H9 (cell line): ENCODE results near the gene HOXA4. TPM values are rescaled to one million over a fixed set of nuclear protein-coding genes. Genes with fewer than 3 reads are reported as not detected.

Source experiments
- DNase-seq: peaks from one replicate; pipeline ENCODE4 v3.0.0-alpha.2; 2017
- H2AFZ ChIP-seq: one replicate; pipeline ENCODE4 v1.6.1; 2013; ENCODE audit warnings: mild to moderate bottlenecking, low read length, control low read depth, moderate library complexity
- H2AK5ac ChIP-seq: 2 replicates; pipeline ENCODE4 v1.6.1; 2013; ENCODE audit warnings: low read length, control low read depth, mixed read lengths; ENCODE audit not compliant: insufficient read length
- H2BK120ac ChIP-seq: one replicate; pipeline ENCODE4 v1.6.1; 2013; ENCODE audit warnings: low read depth, mild to moderate bottlenecking, low read length, control low read depth, inconsistent platforms; ENCODE audit not compliant: poor library complexity, severe bottlenecking
- H2BK12ac ChIP-seq: 2 replicates; pipeline ENCODE4 v1.6.1; 2013; ENCODE audit warnings: low read length, control low read depth, mixed read lengths, low read depth; ENCODE audit not compliant: insufficient read length
- H2BK15ac ChIP-seq: 2 replicates; pipeline ENCODE4 v1.6.1; 2013; ENCODE audit warnings: low read depth, low read length, control low read depth
- H2BK20ac ChIP-seq: one replicate; pipeline ENCODE4 v1.6.1; 2013; ENCODE audit warnings: low read depth, mild to moderate bottlenecking, low read length, control low read depth, inconsistent platforms; ENCODE audit not compliant: poor library complexity, severe bottlenecking
- H2BK5ac ChIP-seq: 2 replicates; pipeline ENCODE4 v1.6.1; 2013; ENCODE audit warnings: low read length, control low read depth, mixed read lengths; ENCODE audit not compliant: insufficient read length
- H3K14ac ChIP-seq: 2 replicates; pipeline ENCODE4 v1.6.1; 2013; ENCODE audit warnings: low read length, control low read depth; ENCODE audit not compliant: insufficient read depth
- H3K18ac ChIP-seq: 2 replicates; pipeline ENCODE4 v1.6.1; 2013; ENCODE audit warnings: low read depth, mild to moderate bottlenecking, mixed read lengths, low read length, control low read depth; ENCODE audit not compliant: insufficient read length
- H3K23ac ChIP-seq: 2 replicates; pipeline ENCODE4 v1.6.1; 2013; ENCODE audit warnings: low read length, control low read depth, mixed read lengths, low read depth; ENCODE audit not compliant: insufficient read length
- H3K23me2 ChIP-seq: 2 replicates; pipeline ENCODE4 v1.6.1; 2013; ENCODE audit warnings: low read depth, mild to moderate bottlenecking, mixed read lengths, low read length, control low read depth; ENCODE audit not compliant: insufficient read length, poor library complexity, severe bottlenecking
- H3K27ac ChIP-seq: 2 replicates; pipeline ENCODE4 v1.5.1; 2013; ENCODE audit warnings: low read length, control low read depth, mixed read lengths, low read depth; ENCODE audit not compliant: insufficient read length
- H3K27me3 ChIP-seq: 2 replicates; pipeline ENCODE4 v1.6.1; 2013; ENCODE audit warnings: low read length, control low read depth, inconsistent platforms; ENCODE audit not compliant: insufficient read depth
- H3K4ac ChIP-seq: 2 replicates; pipeline ENCODE4 v1.6.1; 2013; ENCODE audit warnings: low read depth, mild to moderate bottlenecking, control low read depth, inconsistent platforms, low read length, moderate library complexity
- H3K4me1 ChIP-seq: 2 replicates; pipeline ENCODE4 v1.6.1; 2013; ENCODE audit warnings: low read length, control low read depth, inconsistent platforms; ENCODE audit not compliant: insufficient read depth
- H3K4me2 ChIP-seq: 2 replicates; pipeline ENCODE4 v1.6.1; 2013; ENCODE audit warnings: low read length, control low read depth, mixed read lengths; ENCODE audit not compliant: insufficient read length, insufficient read depth
- H3K56ac ChIP-seq: 2 replicates; pipeline ENCODE4 v1.6.1; 2013; ENCODE audit warnings: low read depth, mild to moderate bottlenecking, mixed read lengths, low read length, control low read depth; ENCODE audit not compliant: insufficient read length
- H3K79me1 ChIP-seq: 2 replicates; pipeline ENCODE4 v1.6.1; 2013; ENCODE audit warnings: low read depth, mild to moderate bottlenecking, moderate library complexity, low read length, control low read depth, inconsistent platforms; ENCODE audit not compliant: insufficient read depth, poor library complexity, severe bottlenecking
- H3K79me2 ChIP-seq: 2 replicates; pipeline ENCODE4 v1.6.1; 2013; ENCODE audit warnings: low read length, control low read depth, inconsistent platforms; ENCODE audit not compliant: insufficient read depth
- H3K9ac ChIP-seq: 2 replicates; pipeline ENCODE4 v1.6.1; 2013; ENCODE audit warnings: low read length, control low read depth, mixed read lengths; ENCODE audit not compliant: insufficient read length; ENCODE audit errors: extremely low read depth
- H3K9me3 ChIP-seq: one replicate; pipeline ENCODE4 v1.6.1; 2013; ENCODE audit warnings: low read depth, low read length, inconsistent platforms; ENCODE audit not compliant: control insufficient read depth
- H3T11ph ChIP-seq: one replicate; pipeline ENCODE4 v1.6.1; 2013; ENCODE audit warnings: mild to moderate bottlenecking, low read length, control low read depth, inconsistent platforms
- H4K20me1 ChIP-seq: one replicate; pipeline ENCODE4 v1.6.1; 2013; ENCODE audit not compliant: control insufficient read depth, insufficient read length, insufficient read depth
- H4K5ac ChIP-seq: 2 replicates; pipeline ENCODE4 v1.6.1; 2013; ENCODE audit warnings: low read depth, mild to moderate bottlenecking, mixed read lengths, low read length, control low read depth; ENCODE audit not compliant: insufficient read length
- H4K8ac ChIP-seq: replicated peaks from 2 replicates; pipeline ENCODE4 v1.6.1; 2013; ENCODE audit warnings: low read length, control low read depth, mixed read lengths, low read depth; ENCODE audit not compliant: insufficient read length
- H4K91ac ChIP-seq: 2 replicates; pipeline ENCODE4 v1.6.1; 2013; ENCODE audit warnings: low read depth, mild to moderate bottlenecking, moderate library complexity, mixed read lengths, low read length, control low read depth; ENCODE audit not compliant: insufficient read length
- H3K27ac Mint-ChIP-seq, 3 experiments: 2 replicates in 2 of 3; 3 replicates in 1 of 3; pipeline ENCODE4 v1.8.0; 2020 to 2021; ENCODE audit warnings: mixed read lengths in 3 of 3, mild to moderate bottlenecking in 1 of 3, moderate library complexity in 1 of 3
- H3K27me3 Mint-ChIP-seq: 2 replicates; pipeline ENCODE4 v1.8.0; 2021; ENCODE audit warnings: low read depth, mild to moderate bottlenecking, moderate library complexity, mixed read lengths
- H3K36me3 Mint-ChIP-seq, 3 experiments: 2 replicates in 2 of 3; 3 replicates in 1 of 3; pipeline ENCODE4 v1.8.0; 2020 to 2021; ENCODE audit warnings: low read depth in 3 of 3, mixed read lengths in 3 of 3; ENCODE audit not compliant: insufficient read depth in 1 of 3
- H3K4me1 Mint-ChIP-seq, 2 experiments: 2 replicates each; pipeline ENCODE4 v1.8.0; 2020; ENCODE audit warnings: mixed read lengths in 2 of 2
- H3K4me3 Mint-ChIP-seq, 2 experiments: 2 replicates in 1 of 2; 3 replicates in 1 of 2; pipeline ENCODE4 v1.8.0; 2020 to 2021; ENCODE audit warnings: mild to moderate bottlenecking in 2 of 2, mixed read lengths in 2 of 2, moderate library complexity in 1 of 2
- H3K9me3 Mint-ChIP-seq, 2 experiments: 2 replicates in 1 of 2; 3 replicates in 1 of 2; pipeline ENCODE4 v1.8.0; 2020; ENCODE audit warnings: mild to moderate bottlenecking in 2 of 2, mixed read lengths in 2 of 2, moderate library complexity in 1 of 2
- WGBS: extraction: QIAGEN DNeasy Blood & Tissue Kit; methylation state at CpG from one replicate; pipeline ENCODE4 v1.1.7; 2013; ENCODE audit warnings: missing lambda C conversion rate, low lambda C conversion rate, mixed read lengths; ENCODE audit not compliant: insufficient read length; ENCODE audit errors: extremely low coverage; 5-methylcytosine and 5-hydroxymethylcytosine counted together
- total RNA-seq: library from RNA; stranded (reverse); gene quantifications from 2 replicates; pipeline ENCODE4 v1.2.1, GENCODE V29; 2021
- TF ChIP-seq, protein P1 (sequence below): fragments of 200-600 bp; sonication (generic); conservative IDR thresholded peaks from 3 replicates; pipeline ENCODE4 v1.8.0; 2021; ENCODE audit warnings: antibody characterized with exemption, mild to moderate bottlenecking

Gene HOXA4
- total RNA-seq, 1 experiment from 2014 or later, result not detected

DNA sequence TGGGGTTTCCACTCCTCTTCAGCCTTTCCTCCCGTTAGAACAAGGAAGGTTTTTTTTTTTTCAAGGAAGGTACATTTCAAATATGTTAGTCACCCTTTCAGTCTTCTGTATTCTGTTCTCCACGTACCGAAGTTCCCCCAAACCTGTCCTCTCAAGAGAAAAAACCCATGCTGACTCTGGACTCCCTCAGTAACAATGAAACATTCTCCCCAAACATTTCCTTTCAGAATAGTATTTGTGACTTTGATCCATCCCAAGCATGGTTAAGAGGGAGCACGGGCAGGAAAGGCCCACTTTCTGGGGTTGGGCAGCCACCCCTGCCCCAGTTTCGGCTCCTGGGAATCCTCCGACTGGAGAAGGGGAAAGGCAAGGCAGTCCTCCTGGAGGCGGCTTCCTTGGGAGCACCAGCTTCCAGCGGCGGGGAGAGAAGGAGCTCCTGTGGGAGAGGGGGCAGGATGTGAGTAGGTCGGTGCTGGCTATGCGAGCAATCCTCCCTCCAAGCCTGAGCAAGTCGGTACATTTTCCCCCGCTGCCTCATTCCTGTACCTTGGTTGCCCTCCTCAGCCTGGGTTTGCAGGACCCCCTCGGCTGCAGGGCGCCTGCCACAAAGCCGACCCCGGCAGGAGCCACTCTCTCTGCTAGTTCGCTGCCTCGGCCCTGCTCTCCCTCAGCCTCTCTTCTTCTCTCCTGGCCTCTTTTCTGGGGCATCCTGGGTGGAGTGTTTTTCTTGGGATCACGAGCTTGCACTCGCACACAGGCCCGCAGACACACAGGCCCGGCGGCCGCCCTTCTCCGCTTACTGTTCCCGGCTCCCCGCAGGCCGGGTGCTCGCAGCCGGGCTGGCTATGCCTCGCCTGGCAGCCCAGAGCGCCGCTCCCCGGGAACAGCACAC lies 32.6 kb downstream of the HOXA4 start:
- Histone ChIP-seq H3K23me2 (peaks cover 7% of the 10 kb centered on the region), H4K91ac (no peak overlapping the region), H3K9ac (no peak overlapping the region), H4K8ac (no peak overlapping the region), H3K14ac (no peak overlapping the region), H3K9me3 (no peaks in the 10 kb centered on the region), H2BK12ac (no peak overlapping the region), H3K18ac (no peak overlapping the region), H2AK5ac (no peak overlapping the region), H3K56ac (no peak overlapping the region), H3K23ac (no peak overlapping the region), H3K27me3 (peaks cover 95% of the 10 kb centered on the region), H2AFZ (no peak overlapping the region), H3K27ac (no peak overlapping the region), H3T11ph (no peak overlapping the region), H4K20me1 (peaks cover 2% of the 10 kb centered on the region), H2BK15ac (no peak overlapping the region), H3K4me2 (no peak overlapping the region), H3K4me1 (no peaks in the 10 kb centered on the region), H3K4ac (no peak overlapping the region), H4K5ac (no peak overlapping the region), H2BK120ac (no peak overlapping the region), H2BK20ac (no peak overlapping the region), H3K79me2 (no peaks in the 10 kb centered on the region), H3K79me1 (no peaks in the 10 kb centered on the region), H2BK5ac (no peak overlapping the region)
- Mint-ChIP-seq H3K27me3 (peaks cover 100% of the 10 kb centered on the region), H3K4me3 (peak overlapping the region in 1 of 2 experiments; percentile 86; a peak in 3 of 5 replicates), H3K27ac (no peak overlapping the region), H3K36me3 (no peaks in the 10 kb centered on the region), H3K9me3 (peaks cover 7 to 31% of the 10 kb centered on the region in 2 experiments), H3K4me1 (peaks cover 38 to 65% of the 10 kb centered on the region in 2 experiments)
- WGBS, result no CpG with 5 or more reads among the region's 35 CpGs
- no peak for DNase-seq
- TF ChIP-seq, protein P1, sequence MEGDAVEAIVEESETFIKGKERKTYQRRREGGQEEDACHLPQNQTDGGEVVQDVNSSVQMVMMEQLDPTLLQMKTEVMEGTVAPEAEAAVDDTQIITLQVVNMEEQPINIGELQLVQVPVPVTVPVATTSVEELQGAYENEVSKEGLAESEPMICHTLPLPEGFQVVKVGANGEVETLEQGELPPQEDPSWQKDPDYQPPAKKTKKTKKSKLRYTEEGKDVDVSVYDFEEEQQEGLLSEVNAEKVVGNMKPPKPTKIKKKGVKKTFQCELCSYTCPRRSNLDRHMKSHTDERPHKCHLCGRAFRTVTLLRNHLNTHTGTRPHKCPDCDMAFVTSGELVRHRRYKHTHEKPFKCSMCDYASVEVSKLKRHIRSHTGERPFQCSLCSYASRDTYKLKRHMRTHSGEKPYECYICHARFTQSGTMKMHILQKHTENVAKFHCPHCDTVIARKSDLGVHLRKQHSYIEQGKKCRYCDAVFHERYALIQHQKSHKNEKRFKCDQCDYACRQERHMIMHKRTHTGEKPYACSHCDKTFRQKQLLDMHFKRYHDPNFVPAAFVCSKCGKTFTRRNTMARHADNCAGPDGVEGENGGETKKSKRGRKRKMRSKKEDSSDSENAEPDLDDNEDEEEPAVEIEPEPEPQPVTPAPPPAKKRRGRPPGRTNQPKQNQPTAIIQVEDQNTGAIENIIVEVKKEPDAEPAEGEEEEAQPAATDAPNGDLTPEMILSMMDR, result no peak
